ENCODE results near the gene ATOH1.

The ATOH1 gene

DNA sequence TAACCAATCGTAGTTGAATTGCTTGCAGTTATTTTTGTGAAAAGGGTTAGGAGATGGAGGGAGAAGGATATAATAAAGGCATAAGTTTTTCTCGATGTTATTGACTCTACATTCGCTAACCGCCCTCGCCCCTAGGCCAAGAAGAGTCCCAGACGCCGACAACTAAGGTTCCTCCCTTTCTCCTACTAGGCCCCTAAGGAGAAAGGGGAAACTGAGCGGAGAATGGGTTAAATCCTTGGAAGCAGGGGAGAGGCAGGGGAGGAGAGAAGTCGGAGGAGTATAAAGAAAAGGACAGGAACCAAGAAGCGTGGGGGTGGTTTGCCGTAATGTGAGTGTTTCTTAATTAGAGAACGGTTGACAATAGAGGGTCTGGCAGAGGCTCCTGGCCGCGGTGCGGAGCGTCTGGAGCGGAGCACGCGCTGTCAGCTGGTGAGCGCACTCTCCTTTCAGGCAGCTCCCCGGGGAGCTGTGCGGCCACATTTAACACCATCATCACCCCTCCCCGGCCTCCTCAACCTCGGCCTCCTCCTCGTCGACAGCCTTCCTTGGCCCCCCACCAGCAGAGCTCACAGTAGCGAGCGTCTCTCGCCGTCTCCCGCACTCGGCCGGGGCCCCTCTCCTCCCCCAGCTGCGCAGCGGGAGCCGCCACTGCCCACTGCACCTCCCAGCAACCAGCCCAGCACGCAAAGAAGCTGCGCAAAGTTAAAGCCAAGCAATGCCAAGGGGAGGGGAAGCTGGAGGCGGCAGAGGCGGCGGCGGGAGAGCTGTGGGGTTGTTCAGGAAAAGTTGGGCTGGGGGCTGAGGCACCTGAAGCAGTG, 5.9 kb downstream of the ATOH1 start:
- DNase-seq (ENCODE audit: low spot score), result no peak

GRCh38 chr4:93835929-93836328, 7.4 kb downstream of the ATOH1 start:
- DNase-seq (ENCODE audit: low spot score), result no peak

DNA sequence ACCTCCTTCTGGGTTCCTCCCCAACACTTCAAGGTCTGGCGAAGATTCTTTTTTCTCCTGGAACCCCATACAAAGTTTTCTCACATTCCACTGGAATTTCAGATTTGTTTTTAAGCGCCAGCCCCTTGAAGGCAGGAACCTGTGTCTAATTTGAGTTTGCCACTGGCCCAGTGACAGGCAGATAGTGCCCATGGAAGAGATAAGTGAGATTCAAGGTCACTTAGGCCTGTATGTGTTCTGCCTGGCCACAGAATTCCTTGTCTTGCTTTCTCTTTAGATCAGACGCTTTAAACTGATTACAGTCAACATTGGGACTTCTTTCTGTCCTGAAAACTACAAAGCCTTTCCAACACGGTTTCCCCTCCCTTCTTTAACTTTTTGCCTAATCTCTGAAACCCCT, 11.2 kb downstream of the ATOH1 start:
- no peak for DNase-seq (ENCODE audit: low spot score)

DNA sequence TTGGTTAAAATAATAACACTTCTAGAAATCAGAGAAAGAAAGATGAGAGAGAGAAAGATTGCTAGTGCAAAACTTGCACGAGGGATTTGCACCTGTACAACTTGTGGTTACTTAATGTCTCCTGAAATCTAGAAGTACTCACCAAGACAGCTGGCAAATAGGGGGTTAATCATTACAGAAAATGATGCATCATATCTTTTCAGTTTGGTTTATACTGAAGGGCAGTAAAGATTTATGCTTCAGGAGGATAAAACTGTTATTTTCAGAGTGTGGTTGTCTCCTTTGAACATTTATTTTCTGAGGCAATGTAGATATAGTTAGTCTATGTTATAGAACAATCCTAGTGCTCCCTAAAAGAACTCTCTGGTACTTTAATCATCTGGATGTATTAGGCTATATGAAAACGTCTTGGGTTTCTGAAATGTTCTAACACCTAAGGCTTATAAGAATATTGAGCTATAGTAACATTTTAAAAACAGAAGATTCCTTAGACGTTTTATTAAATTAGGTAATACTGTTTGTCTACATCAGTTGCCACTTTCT, 13.3 kb downstream of the ATOH1 start:
- DNase-seq (ENCODE audit: low spot score), result no peak

DNA sequence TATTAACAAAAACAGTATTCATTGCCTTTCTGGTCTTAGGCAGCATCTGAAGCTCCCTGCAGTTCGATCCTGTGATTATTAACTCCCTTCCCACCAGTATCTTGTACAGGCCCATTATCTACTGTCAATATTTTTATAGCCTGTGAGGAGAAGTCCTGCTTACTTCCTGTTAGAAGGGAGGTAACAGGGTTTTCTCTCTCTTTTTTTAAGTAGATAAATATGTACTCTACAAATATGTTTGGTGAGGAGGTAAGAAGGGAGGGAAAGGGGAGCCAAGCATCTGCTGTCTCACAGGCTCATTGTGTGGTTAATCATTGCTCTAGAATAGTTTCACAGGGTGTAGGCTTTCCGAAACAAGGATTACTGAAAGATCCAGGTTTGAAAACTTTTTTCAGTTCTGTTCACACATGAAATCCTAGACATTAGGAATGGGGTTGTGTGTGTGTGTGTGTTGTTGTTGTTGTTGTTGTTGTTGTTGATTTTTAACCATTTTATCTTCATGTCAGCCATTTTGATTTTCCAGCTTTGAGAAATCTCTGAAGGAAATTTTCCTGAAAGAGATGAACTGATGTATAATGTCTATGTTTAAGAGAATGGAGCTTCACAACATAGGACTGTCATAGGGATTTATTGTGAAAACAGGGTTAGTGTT, 14.2 kb downstream of the ATOH1 start:
- DNase-seq (ENCODE audit: low spot score), result no peak

GRCh38 chr4:93843772-93844171, 15.2 kb downstream of the ATOH1 start:
- no peak for DNase-seq (ENCODE audit: low spot score)

DNA sequence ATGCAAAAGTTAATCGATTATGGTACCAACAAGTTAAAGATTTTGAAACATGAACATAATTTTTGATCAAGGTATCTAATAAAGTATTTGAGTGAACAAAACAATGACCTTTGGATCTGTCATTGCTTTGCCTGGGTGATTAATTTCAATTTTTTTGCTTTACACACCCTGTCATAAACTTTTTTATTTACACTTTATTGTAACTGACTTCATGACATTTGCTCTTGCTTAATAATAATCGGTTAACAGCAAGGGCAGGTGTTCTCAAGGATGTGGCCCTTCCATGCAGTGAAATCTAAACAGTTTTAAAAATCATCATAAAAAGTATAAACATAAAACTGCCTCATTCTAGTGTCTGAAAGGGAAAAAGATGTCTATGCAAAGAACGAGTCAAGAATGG, 24.1 kb downstream of the ATOH1 start:
- no peak for DNase-seq (ENCODE audit: low spot score)

DNA sequence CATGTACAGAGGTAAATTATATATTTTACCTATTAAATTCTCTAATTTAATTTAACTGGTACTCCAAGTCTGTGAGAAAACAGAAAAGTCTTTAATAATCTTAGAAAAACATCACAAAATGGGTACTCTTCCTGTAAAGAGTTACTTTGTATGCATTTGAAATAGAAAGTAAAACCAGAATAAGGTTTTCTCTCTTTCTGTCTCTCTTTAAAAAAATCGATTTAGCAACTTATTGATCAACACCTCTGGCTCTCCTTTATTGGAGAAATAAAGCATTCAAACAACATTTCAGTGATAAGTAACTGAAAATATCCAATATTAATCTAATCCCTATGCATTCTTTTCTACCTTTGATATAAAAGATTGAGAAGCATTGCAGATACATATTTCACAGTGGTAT, 27.4 kb downstream of the ATOH1 start:
- DNase-seq (ENCODE audit: low spot score), result no peak

GRCh38 chr4:93865650-93866049, 37.1 kb downstream of the ATOH1 start:
- no peak for DNase-seq (ENCODE audit: low spot score)

GRCh38 chr4:93867416-93868001, 39.0 kb downstream of the ATOH1 start:
- no peak for DNase-seq (ENCODE audit: low spot score)

DNA sequence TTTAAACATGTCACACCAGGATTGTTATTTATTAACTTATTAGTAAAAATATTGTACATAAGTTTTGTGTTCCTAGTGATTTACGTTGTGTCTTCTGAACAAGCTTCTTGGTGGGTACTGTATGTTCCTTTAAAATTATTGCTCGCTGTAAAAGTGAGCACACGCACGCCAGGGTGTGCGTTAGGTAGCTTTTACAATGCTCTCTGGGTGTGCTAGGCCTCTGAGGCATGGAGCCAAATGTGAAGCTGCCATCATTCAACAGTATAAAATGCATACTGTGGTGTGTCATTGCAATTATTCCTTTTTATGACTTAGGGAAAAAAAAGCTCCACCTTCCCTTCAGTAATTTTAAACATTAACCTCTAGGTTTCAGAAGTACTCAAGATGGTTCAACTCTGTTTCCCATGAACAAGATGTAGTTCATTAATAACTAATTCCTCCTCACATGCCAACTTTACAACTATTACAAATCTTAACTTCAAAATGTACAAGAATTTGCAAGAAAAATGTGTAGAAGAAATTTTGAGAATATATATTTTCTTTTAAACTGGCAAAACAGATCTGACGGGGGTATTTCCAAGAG, 42.4 kb downstream of the ATOH1 start:
- no peak for DNase-seq (ENCODE audit: low spot score)

DNA sequence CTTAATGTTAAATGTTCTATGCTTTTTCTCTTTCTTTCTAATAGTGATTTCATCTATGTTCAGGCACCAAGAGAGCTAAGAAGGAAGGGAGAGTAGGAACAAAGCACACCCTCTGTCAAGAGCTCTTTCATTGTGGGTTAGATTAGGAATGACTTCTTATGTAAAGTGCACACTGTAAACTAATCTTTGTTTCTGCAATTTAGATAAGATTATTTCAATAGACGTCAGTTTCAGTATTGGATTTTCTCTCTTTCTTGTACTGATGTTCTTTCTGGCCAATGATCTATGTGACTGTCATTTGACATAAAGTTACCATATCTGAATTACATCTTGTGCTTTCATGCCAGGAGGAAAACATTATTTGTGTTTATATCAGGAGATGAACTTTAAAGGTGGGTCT, 48.2 kb downstream of the ATOH1 start:
- no peak for DNase-seq (ENCODE audit: low spot score)

DNA sequence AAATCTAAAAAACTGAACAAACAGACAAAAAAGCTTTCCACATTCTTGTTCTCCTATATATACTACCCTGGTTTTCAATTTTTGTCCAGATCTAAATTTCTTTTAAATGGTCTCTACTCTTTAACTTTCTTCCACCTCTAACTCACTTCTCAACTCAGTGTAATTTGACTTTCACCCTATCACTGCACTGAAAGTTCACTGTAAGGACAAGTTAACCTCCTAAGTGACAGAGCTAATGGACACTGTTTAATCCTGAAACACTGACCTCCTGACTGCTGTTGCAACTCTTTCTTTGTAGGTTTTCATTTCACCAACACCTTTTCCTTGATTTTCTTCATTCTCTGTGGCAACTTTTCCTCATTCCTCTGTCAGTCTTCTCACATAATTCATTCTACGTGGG, 50.0 kb downstream of the ATOH1 start:
- DNase-seq (ENCODE audit: low spot score), result no peak

GRCh38 chr4:93879919-93880318, 51.4 kb downstream of the ATOH1 start:
- DNase-seq (ENCODE audit: low spot score), result no peak

All from COLO829 (cell line).